MCF 10A (cell line): ENCODE measurements around the gene GGCX. TPM values are rescaled to one million over a fixed set of nuclear protein-coding genes. Genes with fewer than 3 reads are reported as not detected.

ENCODE experiments used
- BruUV-seq: library from RNA; stranded (reverse); fragments of 400-500 nt; replicated peaks from 2 replicates; lab custom pipeline; 2021; lab: Mats Ljungman, UMichigan
- CTCF ChIA-PET: fragments of 300-600 bp; sonication (Branson Sonifier 250); formaldehyde crosslinking; extraction: SDS; loops from one replicate; lab custom pipeline; 2021; ENCODE audit warnings: antibody characterized with exemption, inconsistent platforms; lab: Yijun Ruan, JAX
- POLR2A ChIA-PET: fragments of 300-600, 350-650 bp; sonication (Branson Sonifier 250); formaldehyde crosslinking; extraction: SDS; loops from one replicate; lab custom pipeline; 2020; ENCODE audit warnings: antibody characterized with exemption, inconsistent platforms; lab: Yijun Ruan, JAX
- DNase-seq: peaks from one replicate; pipeline ENCODE4 v3.0.0-alpha.2; 2018; ENCODE audit not compliant: unreplicated experiment
- H3K27ac Mint-ChIP-seq: one replicate; pipeline ENCODE4 v1.8.0; 2022; ENCODE audit warnings: mild to moderate bottlenecking, low read depth, mixed read lengths; ENCODE audit not compliant: unreplicated experiment
- H3K27me3 Mint-ChIP-seq: one replicate; pipeline ENCODE4 v1.8.0; 2022; ENCODE audit warnings: mixed read lengths; ENCODE audit not compliant: insufficient read depth, unreplicated experiment
- H3K36me3 Mint-ChIP-seq: one replicate; pipeline ENCODE4 v1.8.0; 2022; ENCODE audit warnings: mild to moderate bottlenecking, moderate library complexity, mixed read lengths; ENCODE audit not compliant: insufficient read depth, unreplicated experiment
- H3K4me1 Mint-ChIP-seq: one replicate; pipeline ENCODE4 v1.8.0; 2022; ENCODE audit warnings: mixed read lengths; ENCODE audit not compliant: insufficient read depth, unreplicated experiment
- H3K4me3 Mint-ChIP-seq: one replicate; pipeline ENCODE4 v1.8.0; 2022; ENCODE audit warnings: mild to moderate bottlenecking, moderate library complexity, mixed read lengths; ENCODE audit not compliant: unreplicated experiment
- H3K9me3 Mint-ChIP-seq: one replicate; pipeline ENCODE4 v1.8.0; 2022; ENCODE audit warnings: mixed read lengths; ENCODE audit not compliant: unreplicated experiment
- intact Hi-C: fragments of 100-400 bp; cut with micrococcal nuclease; formaldehyde crosslinking; loops from 2 replicates; pipeline ENCODE4 v1.14.1; 2022
- total RNA-seq: library from RNA; stranded (reverse); gene quantifications from 2 replicates; pipeline ENCODE4 v1.2.3, GENCODE V29; 2022
- TF ChIP-seq, protein P1 (sequence below): fragments of 200-600 bp; IDR thresholded peaks from one replicate; pipeline ENCODE4 v1.8.0; 2022; ENCODE audit warnings: antibody characterized with exemption, mild to moderate bottlenecking; ENCODE audit not compliant: unreplicated experiment

Gene GGCX
- total RNA-seq, 1 experiment from 2014 or later = 49.1 TPM

DNA sequence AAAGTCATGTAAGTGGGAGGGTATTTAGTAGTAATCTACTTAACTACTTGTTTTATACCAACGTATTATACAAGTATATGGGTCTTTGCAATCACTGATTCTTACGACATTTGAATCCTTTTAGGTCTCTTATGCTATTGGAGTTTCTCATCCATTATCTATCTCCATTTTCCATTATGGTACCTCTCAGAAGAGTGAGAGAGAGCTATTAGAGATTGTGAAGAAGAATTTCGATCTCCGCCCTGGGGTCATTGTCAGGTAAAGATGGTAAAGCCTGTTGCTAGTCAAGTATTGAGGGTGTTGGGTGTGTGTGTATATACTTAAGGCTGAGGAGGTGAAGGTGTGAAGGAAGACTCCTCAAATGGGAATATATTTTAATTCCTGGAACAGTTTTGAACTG, 18.5 kb downstream of the GGCX start:
- intact Hi-C loops = no loop called here
- POLR2A ChIA-PET = interaction anchor here (0.6 to 18.1 kb wide), 10 partner anchors 6 to 128 kb away, joined by 3 to 376 read pairs (median 73); partner anchors contain the start of genes GGCX, SH2D6 and VAMP8
- peaks cover 39% of the 10 kb centered on the region for H3K4me1 Mint-ChIP-seq
- BruUV-seq = no TSS peak
- H3K27ac Mint-ChIP-seq = no peak overlapping the region
- H3K9me3 Mint-ChIP-seq = no peaks in the 10 kb centered on the region
- TF ChIP-seq, protein P1, sequence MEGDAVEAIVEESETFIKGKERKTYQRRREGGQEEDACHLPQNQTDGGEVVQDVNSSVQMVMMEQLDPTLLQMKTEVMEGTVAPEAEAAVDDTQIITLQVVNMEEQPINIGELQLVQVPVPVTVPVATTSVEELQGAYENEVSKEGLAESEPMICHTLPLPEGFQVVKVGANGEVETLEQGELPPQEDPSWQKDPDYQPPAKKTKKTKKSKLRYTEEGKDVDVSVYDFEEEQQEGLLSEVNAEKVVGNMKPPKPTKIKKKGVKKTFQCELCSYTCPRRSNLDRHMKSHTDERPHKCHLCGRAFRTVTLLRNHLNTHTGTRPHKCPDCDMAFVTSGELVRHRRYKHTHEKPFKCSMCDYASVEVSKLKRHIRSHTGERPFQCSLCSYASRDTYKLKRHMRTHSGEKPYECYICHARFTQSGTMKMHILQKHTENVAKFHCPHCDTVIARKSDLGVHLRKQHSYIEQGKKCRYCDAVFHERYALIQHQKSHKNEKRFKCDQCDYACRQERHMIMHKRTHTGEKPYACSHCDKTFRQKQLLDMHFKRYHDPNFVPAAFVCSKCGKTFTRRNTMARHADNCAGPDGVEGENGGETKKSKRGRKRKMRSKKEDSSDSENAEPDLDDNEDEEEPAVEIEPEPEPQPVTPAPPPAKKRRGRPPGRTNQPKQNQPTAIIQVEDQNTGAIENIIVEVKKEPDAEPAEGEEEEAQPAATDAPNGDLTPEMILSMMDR = no peak
- peak overlapping the region; percentile 98 for H3K4me3 Mint-ChIP-seq
- no peaks in the 10 kb centered on the region for H3K27me3 Mint-ChIP-seq
- DNase-seq = no peak
- H3K36me3 Mint-ChIP-seq = peaks cover 74% of the 10 kb centered on the region
- CTCF ChIA-PET = interaction anchor here (1.1 to 5.3 kb wide), 4 partner anchors 9 to 123 kb away, joined by 3 to 53 read pairs (median 6); partner anchors contain the start of gene SH2D6

DNA sequence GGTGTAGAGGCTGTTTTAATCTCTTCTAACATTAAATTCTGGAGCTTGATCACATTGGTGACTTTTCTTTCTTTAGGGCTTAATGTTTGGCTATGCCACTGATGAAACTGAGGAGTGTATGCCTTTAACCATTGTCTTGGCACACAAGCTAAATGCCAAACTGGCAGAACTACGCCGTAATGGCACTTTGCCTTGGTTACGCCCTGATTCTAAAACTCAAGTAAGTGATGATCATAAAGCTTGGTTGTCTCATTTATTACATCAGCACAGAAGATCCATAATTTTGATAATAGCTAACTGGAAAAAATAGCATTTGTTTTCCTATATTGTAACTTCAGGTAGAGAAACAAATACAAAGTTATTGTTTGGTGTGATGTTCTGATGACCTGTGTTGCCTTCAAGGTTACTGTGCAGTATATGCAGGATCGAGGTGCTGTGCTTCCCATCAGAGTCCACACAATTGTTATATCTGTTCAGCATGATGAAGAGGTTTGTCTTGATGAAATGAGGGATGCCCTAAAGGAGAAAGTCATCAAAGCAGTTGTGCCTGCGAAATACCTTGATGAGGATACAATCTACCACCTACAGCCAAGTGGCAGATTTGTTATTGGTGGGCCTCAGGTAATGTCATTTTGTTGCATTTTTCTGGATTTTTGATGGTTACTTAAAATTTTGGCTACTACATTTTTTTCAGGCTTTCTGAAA, 19.4 kb downstream of the GGCX start:
- Mint-ChIP-seq H3K36me3 (peaks cover 74% of the 10 kb centered on the region), H3K9me3 (no peaks in the 10 kb centered on the region), H3K4me3 (peak overlapping the region; percentile 98), H3K27me3 (no peaks in the 10 kb centered on the region), H3K27ac (peak overlapping the region; percentile 35), H3K4me1 (peaks cover 41% of the 10 kb centered on the region)
- TF ChIP-seq, protein P1 = no peak
- BruUV-seq = no TSS peak
- intact Hi-C loops = loop anchor here (1.0 kb wide), 1 partner anchor 122 kb away; no protein-coding TSS in a partner anchor
- ChIA-PET CTCF (interaction anchor here (0.6 to 5.3 kb wide), 8 partner anchors 9 to 244 kb away, joined by 3 to 53 read pairs (median 4); partner anchors contain the start of gene SH2D6), POLR2A (interaction anchor here (0.6 to 18.1 kb wide), 23 partner anchors 7 to 214 kb away, joined by 3 to 376 read pairs (median 11); partner anchors contain the start of genes C2orf68, ELMOD3, GGCX and RETSAT)
- peak; percentile 47 for DNase-seq

DNA sequence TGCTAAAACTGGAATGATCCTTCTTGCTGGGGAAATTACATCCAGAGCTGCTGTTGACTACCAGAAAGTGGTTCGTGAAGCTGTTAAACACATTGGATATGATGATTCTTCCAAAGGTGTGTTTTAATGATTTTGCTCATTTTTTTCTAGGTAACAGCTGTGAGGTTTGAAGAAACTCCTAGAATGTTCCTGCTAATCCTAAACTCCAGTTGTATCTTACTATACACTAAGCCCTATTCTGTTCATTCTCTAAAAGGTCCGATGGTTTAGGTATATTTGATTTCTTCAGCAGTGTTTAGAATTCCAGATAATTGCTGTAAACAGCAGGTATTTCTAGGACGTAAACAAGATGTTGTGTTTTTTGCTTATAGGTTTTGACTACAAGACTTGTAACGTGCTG, 20.0 kb downstream of the GGCX start:
- Mint-ChIP-seq H3K27me3 (no peaks in the 10 kb centered on the region), H3K27ac (peak overlapping the region; percentile 35), H3K4me1 (peaks cover 39% of the 10 kb centered on the region), H3K36me3 (peaks cover 69% of the 10 kb centered on the region), H3K4me3 (peak overlapping the region; percentile 98), H3K9me3 (no peaks in the 10 kb centered on the region)
- no peak for DNase-seq
- ChIA-PET CTCF (interaction anchor here (0.6 to 5.3 kb wide), 9 partner anchors 10 to 244 kb away, joined by 3 to 53 read pairs (median 3); partner anchors contain the start of gene SH2D6), POLR2A (interaction anchor here (0.6 to 18.1 kb wide), 25 partner anchors 8 to 217 kb away, joined by 3 to 376 read pairs (median 8); partner anchors contain the start of genes C2orf68, ELMOD3, GGCX and RETSAT)
- TF ChIP-seq, protein P1 = no peak
- intact Hi-C loops = loop anchor here (1.0 kb wide), 1 partner anchor 121 kb away; no protein-coding TSS in a partner anchor
- BruUV-seq = no TSS peak
